PC-3 (cell line): ENCODE results near the gene POLR2M. TPM values are rescaled to one million over a fixed set of nuclear protein-coding genes. Genes with fewer than 3 reads are reported as not detected.

Experiments used
- ATAC-seq: fragments of 200-7000 bp; cut with Tn5 transposase; 2 replicates; pipeline ENCODE4 v1.9.1; 2020; ENCODE audit warnings: mild to moderate bottlenecking, moderate library complexity
- BruUV-seq: library from RNA; stranded (reverse); fragments of 400-500 nt; replicated peaks from 2 replicates; lab custom pipeline; 2021; lab: Mats Ljungman, UMichigan
- CTCF ChIA-PET: fragments of 300-600 bp; sonication (Branson Sonifier 250); formaldehyde crosslinking; loops from one replicate; lab custom pipeline; 2022; ENCODE audit warnings: antibody characterized with exemption; lab: Charles Lee
- POLR2A ChIA-PET: fragments of 300-600 bp; sonication (Branson Sonifier 250); formaldehyde crosslinking; loops from one replicate; lab custom pipeline; 2022; ENCODE audit warnings: antibody characterized with exemption; ENCODE audit not compliant: unreplicated experiment; lab: Charles Lee
- DNase-seq: peaks from one replicate; pipeline ENCODE4 v3.0.0-alpha.2; 2015
- H2AFZ ChIP-seq: fragments of 300-600 bp; sonication (generic); 2 replicates; pipeline ENCODE4 v1.6.0; 2016; ENCODE audit warnings: antibody characterized with exemption, low read length
- H3F3A ChIP-seq: fragments of 300-600 bp; sonication (generic); one replicate; pipeline ENCODE4 v1.6.0; 2017; ENCODE audit warnings: antibody characterized with exemption, low read length, control low read depth, mild to moderate bottlenecking; ENCODE audit not compliant: unreplicated experiment
- H3K27ac ChIP-seq: fragments of 300-600 bp; sonication (generic); 2 replicates; pipeline ENCODE4 v1.5.1; 2016; ENCODE audit warnings: mild to moderate bottlenecking, low read length
- H3K27me3 ChIP-seq: fragments of 300-600 bp; sonication (generic); 2 replicates; pipeline ENCODE4 v1.6.1; 2016; ENCODE audit warnings: low read length, mixed read lengths
- H3K36me3 ChIP-seq: fragments of 300-600 bp; sonication (generic); 2 replicates; pipeline ENCODE4 v1.6.1; 2016; ENCODE audit warnings: low read depth, mixed run types, low read length, mixed read lengths
- H3K4me1 ChIP-seq: fragments of 300-600 bp; sonication (generic); 2 replicates; pipeline ENCODE4 v1.5.1; 2016; ENCODE audit warnings: low read length; ENCODE audit not compliant: insufficient read depth
- H3K4me2 ChIP-seq: fragments of 300-600 bp; sonication (generic); 2 replicates; pipeline ENCODE4 v1.6.0; 2016; ENCODE audit warnings: low read length
- H3K4me3 ChIP-seq: fragments of 300-600 bp; sonication (generic); 2 replicates; pipeline ENCODE4 v1.5.1; 2016; ENCODE audit warnings: mild to moderate bottlenecking, low read length, mixed read lengths
- H3K79me2 ChIP-seq: fragments of 300-600 bp; sonication (generic); 2 replicates; pipeline ENCODE4 v1.6.1; 2017; ENCODE audit warnings: low read length, mixed read lengths
- H3K9ac ChIP-seq: fragments of 300-600 bp; sonication (generic); 2 replicates; pipeline ENCODE4 v1.6.0; 2016; ENCODE audit warnings: mild to moderate bottlenecking, low read length
- H3K9me2 ChIP-seq: fragments of 300-600 bp; sonication (generic); replicated peaks from 2 replicates; pipeline ENCODE4 v1.6.1; 2016; ENCODE audit warnings: mixed run types, low read length, mixed read lengths
- H3K9me3 ChIP-seq: fragments of 300-600 bp; sonication (generic); 2 replicates; pipeline ENCODE4 v1.6.1; 2016; ENCODE audit warnings: low read length, mixed read lengths
- H4K20me1 ChIP-seq: fragments of 300-600 bp; sonication (generic); 2 replicates; pipeline ENCODE4 v1.6.1; 2016; ENCODE audit warnings: low read length, mixed read lengths
- CTCF ChIP-seq: fragments of 300-600 bp; sonication (generic); conservative IDR thresholded peaks from 2 replicates; pipeline ENCODE4 v1.5.1; 2017; ENCODE audit warnings: antibody characterized with exemption, low read depth, mild to moderate bottlenecking, low read length
- EZH2 ChIP-seq: fragments of 300-600 bp; sonication (generic); IDR thresholded peaks from one replicate; pipeline ENCODE4 v1.6.1; 2017; ENCODE audit warnings: antibody characterized with exemption, mild to moderate bottlenecking, low read length; ENCODE audit not compliant: unreplicated experiment
- EZH2phosphoT487 ChIP-seq: fragments of 300-600 bp; sonication (generic); IDR thresholded peaks from 2 replicates; pipeline ENCODE4 v1.6.1; 2018; ENCODE audit warnings: mild to moderate bottlenecking, antibody characterized with exemption, low read length, borderline replicate concordance
- intact Hi-C: fragments of 100-400 bp; cut with micrococcal nuclease; formaldehyde crosslinking; loops from 2 replicates; pipeline ENCODE4 v1.9.0; 2023
- total RNA-seq: library from RNA; depleted of rRNA; stranded (reverse); fragments of >200 nt; gene quantifications from 2 replicates; pipeline ENCODE4 v1.2.3, GENCODE V29; 2014

The POLR2M gene
- total RNA-seq, 1 experiment from 2014 or later: 487 TPM

GRCh38 chr15:57690341-57690966 lies 16.1 kb upstream of the POLR2M start:
- no peak overlapping the region for H3K9ac ChIP-seq
- POLR2A ChIA-PET: no interaction called here
- BruUV-seq: no TSS peak
- H3K79me2 ChIP-seq: no peaks in the 10 kb centered on the region
- CTCF ChIA-PET: no interaction called here
- H3K4me1 ChIP-seq: peaks cover 15% of the 10 kb centered on the region; the same call in 1 of the 2 replicates
- no peak overlapping the region for H3K4me3 ChIP-seq
- H3F3A ChIP-seq: no peaks in the 10 kb centered on the region
- ATAC-seq: no peak
- H2AFZ ChIP-seq: no peak overlapping the region
- no peaks in the 10 kb centered on the region for H3K9me3 ChIP-seq
- H3K9me2 ChIP-seq: no peaks in the 10 kb centered on the region
- H3K27ac ChIP-seq: no peak overlapping the region
- no peaks in the 10 kb centered on the region for H3K27me3 ChIP-seq
- H4K20me1 ChIP-seq: no peaks in the 10 kb centered on the region
- TF ChIP-seq CTCF: no peak
- no peak for TF ChIP-seq EZH2phosphoT487
- no peak for TF ChIP-seq EZH2
- no peaks in the 10 kb centered on the region for H3K36me3 ChIP-seq
- no peak for DNase-seq
- H3K4me2 ChIP-seq: no peak overlapping the region
- intact Hi-C loops: no loop called here

- H2AFZ ChIP-seq: no peak overlapping the region
- TF ChIP-seq EZH2 (no peak), EZH2phosphoT487 (no peak), CTCF (no peak)
- POLR2A ChIA-PET: no interaction called here
These were observed 15.4 kb upstream of the POLR2M start for GRCh38 chr15:57691082-57691481.

DNA sequence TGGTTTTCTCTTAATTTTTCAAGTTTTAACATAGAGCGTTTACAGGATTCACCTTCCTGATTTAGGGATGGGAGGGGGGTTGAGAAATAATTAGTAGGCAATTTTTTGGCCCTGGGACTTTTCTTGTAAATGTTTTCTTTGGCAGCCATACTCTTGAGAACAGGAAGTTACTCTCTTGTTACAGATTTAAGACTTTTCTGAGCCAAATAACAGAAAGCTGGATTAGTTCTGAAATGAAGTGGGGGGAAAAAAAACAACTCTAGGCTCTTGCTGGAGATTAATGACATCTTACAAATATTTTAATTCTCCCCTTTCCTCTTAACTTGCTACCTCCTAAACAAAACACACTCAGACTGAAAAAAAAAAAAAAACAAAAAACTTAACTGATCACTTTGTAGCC lies 13.8 kb upstream of the POLR2M start:
- H3F3A ChIP-seq: no peaks in the 10 kb centered on the region
- H3K27me3 ChIP-seq: no peaks in the 10 kb centered on the region
- ATAC-seq (no peak), DNase-seq (no peak)
- no TSS peak for BruUV-seq
- intact Hi-C loops: no loop called here
- H3K4me2 ChIP-seq: no peak overlapping the region; the same call in 1 of the 2 replicates
- H3K79me2 ChIP-seq: no peaks in the 10 kb centered on the region
- no peaks in the 10 kb centered on the region for H3K9me3 ChIP-seq
- no peaks in the 10 kb centered on the region for H3K36me3 ChIP-seq
- H4K20me1 ChIP-seq: no peaks in the 10 kb centered on the region
- TF ChIP-seq EZH2phosphoT487: no peak
- no peak for TF ChIP-seq CTCF
- TF ChIP-seq EZH2: no peak
- H2AFZ ChIP-seq: no peak overlapping the region
- POLR2A ChIA-PET: no interaction called here
- H3K27ac ChIP-seq: no peak overlapping the region
- H3K4me1 ChIP-seq: peaks cover 17% of the 10 kb centered on the region; the same call in 1 of the 2 replicates
- CTCF ChIA-PET: no interaction called here
- H3K9ac ChIP-seq: no peak overlapping the region
- H3K9me2 ChIP-seq: no peaks in the 10 kb centered on the region
- H3K4me3 ChIP-seq: no peak overlapping the region

More at GRCh38 chr15:57691082-57691481, 15.4 kb upstream of the POLR2M start:
- H3K27ac ChIP-seq: no peak overlapping the region
- no peaks in the 10 kb centered on the region for H3K36me3 ChIP-seq
- no peaks in the 10 kb centered on the region for H3K79me2 ChIP-seq
- ATAC-seq: no peak
- H3K4me2 ChIP-seq: no peak overlapping the region
- DNase-seq: no peak
- H3K9ac ChIP-seq: no peak overlapping the region
- BruUV-seq: no TSS peak
- no peaks in the 10 kb centered on the region for H3K9me2 ChIP-seq
- H3K9me3 ChIP-seq: no peaks in the 10 kb centered on the region
- CTCF ChIA-PET: no interaction called here
- no peaks in the 10 kb centered on the region for H4K20me1 ChIP-seq
- no peak overlapping the region for H3K4me3 ChIP-seq
- no peaks in the 10 kb centered on the region for H3F3A ChIP-seq
- no peaks in the 10 kb centered on the region for H3K27me3 ChIP-seq
- H3K4me1 ChIP-seq: peaks cover 17% of the 10 kb centered on the region; the same call in 1 of the 2 replicates
- intact Hi-C loops: no loop called here
